ENCODE measurements around the gene PSMB5. TPM values are rescaled to one million over a fixed set of nuclear protein-coding genes. Genes with fewer than 3 reads are reported as not detected.

PSMB5 gene
- total RNA-seq, 1 donor from 2014 or later = 73.6 TPM

DNA sequence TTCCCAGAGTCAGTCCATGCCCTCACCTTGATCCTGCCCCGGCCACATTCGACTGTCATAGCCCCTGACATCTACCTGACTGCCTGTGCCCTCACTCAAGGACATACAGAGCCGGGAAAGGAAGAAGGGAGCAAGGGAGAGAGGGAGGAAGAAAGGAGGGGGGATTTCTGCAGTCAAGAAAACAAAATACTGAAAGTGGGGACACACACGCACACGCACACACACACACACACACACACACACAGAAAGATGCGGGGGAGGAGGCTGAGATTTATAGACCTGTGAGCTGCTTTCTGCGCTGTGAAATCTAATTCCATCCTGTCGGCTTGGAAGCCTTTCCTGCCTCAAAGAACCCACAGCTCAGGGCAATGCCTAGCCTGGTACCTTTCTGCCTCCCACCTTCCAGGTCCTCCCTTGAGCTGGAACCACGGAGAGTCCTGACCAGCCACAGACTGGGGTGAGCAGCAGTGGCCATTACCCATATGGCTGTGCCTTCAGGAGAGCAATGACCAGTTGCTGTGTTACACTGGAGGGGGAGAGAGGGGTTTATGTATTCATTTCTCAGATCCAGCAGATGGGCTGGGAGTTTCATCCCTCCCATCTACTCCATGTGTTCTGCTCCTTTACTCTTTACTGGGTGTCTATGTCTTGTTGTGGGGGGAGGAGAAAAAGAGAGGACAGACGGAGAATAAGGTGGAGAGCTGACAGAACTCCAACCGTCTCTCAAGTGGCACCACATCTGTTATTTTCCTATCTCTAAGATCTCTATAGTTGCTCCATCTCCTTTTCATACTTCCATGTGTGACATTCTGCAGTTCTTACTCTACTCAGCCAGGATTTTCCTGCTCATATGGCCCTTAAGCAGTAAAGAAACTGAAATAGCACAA, 37.7 kb downstream of the PSMB5 start:
- intact Hi-C loops (cut with micrococcal nuclease) = no loop called here

DNA sequence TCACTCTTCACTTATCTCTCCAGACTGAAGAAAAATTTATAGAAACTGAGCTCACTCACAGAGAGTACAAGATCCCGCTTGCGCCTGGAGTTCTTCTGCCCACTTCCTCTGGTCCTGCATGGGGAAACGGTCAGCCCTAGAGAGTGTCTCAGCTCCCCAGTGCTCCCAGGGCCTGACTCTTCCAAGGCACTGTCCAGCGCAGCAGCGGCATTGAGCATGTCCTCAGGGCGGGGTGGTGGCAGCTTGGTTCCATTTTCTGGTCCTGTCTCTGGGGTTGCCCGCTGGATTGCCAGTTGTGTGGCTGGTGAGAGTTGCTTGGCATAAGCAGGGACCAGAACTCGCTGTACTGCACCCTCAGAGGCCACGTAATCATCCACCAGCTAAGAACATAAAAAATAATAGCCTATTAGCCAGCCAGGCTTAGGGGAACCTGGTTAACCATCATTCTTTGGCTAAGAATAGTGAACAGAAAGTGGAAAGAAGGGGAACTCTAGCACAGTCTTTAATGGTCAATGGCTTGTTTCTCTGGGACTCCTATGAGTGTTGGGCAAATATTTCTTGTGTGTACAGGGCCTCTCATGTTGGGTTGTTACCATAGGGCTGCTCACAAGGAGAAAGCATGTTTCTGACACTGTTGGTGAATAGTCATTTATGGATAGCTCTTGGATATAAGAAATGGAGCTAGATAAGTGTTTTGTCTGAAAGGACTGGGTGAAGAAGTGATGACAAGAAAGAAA, 38.6 kb downstream of the PSMB5 start:
- intact Hi-C loops (cut with micrococcal nuclease) = no loop called here

DNA sequence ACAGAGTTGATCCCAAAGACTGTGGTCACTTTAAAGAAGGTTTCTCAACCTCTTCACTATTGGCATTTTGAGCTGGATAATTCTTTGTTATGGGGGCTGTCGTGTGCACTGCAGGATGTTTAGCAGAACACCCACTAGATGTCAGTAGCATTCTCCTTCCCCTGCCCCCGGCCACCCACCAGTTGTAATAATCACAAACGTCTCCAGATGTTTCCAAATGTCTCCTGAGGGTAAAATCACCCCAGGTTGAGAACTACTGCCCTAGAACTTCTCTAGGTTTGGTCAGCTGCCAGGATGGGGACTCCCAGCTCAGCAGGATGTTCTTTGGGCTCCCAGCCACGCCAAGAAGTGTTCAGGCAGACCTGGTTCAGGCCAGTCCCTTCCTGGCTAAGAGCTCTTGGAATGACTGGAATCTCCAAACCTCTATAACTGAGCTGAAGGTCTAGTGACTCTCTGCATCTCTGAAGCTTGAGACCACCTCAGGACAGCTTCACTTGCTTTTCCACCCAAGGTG, 39.9 kb downstream of the PSMB5 start:
- intact Hi-C loops (cut with micrococcal nuclease) = loop anchor here (1.0 kb wide), 1 partner anchor 63 kb away; no protein-coding TSS in a partner anchor

DNA sequence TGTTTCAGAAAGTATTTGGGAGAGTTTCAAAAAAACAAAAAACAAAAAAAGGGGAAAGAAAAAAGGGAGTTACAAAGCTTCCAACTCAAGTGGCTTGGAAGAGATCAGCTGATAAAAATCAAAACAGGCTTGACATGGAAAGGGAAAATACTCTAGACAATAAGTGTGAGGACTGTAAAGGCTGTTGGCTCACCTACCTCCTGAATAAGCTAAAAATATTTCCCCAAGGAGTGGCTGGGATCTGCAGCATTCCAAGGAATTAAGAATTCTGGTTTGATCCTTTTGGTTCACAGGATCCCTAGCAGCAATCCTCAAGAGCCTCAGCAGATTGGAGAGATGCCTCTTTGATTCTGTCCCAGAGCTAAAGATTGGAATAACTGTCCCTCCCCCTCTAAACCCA, 41.2 kb downstream of the PSMB5 start:
- intact Hi-C loops (cut with micrococcal nuclease) = no loop called here

DNA sequence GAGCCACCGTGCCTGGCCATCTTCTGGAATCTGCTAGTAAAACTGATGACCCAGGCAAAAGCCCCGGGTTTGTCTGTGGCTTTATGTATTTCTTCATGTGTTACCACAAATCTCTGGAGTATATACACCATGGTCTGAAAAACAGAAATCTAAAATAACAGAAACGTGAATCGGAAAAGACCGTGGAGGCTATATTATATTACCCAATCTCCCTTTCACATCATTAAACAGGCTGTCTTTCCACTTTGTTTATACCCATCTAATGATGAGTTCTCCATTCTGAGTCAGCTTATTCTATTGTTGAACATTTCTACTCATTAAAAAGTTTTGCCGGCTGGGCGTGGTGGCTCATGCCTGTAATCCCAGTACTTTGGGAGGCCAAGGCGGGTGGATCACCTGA, 42.8 kb downstream of the PSMB5 start:
- intact Hi-C loops (cut with micrococcal nuclease) = no loop called here

DNA sequence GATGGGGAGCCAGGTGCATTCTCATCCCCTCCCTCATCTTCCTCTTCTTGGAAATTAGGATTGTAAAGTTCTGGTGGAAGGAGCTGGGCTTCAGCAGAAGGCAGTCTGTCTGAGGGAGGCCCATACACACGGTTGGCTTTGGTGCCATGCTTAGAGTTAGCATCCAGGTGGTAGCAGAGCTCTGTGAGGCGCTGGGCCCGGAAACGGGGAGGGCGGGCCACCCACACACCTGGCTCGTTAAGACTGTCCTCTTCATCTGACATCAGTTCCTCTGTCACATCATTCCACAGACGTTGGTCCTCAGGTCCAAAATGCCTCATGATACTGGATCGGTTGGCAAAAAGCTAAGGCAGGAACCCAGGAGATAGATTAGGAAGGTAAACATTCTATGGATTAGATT, 47.4 kb downstream of the PSMB5 start:
- intact Hi-C loops (cut with micrococcal nuclease) = loop anchor here (2.0 to 10.0 kb wide), 3 partner anchors 82 to 1122 kb away; partner anchors contain the start of gene SLC7A8

DNA sequence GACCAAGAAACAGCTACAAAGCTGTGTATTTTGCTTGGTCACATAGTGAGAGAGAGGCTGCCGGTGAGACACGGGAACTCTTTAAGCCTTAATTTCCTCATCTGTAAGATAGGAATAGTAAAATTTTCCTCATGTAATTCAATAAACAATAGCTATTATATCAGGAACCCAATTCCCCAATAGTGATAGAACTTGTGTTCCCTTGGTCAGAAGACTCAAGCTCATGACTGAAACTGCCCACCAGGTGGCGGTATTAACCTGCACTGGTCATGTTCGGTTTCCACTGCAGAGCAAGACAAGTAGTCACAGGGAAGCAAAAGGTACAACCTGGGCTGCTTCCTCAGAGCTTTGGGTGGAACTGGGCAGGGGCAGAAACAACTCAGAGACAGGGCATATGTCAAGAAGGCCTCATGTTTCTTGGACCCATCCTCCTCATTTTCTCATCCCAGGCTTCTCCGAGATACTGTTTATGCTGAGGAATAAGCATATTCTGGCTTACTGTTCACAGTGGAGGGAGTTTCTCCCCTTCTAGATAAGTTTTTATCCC, 48.1 kb downstream of the PSMB5 start:
- intact Hi-C loops (cut with micrococcal nuclease) = loop anchor here (1.0 to 10.0 kb wide), 10 partner anchors 21 to 1122 kb away; partner anchors contain the start of genes ACIN1, C14orf119, HAUS4 and PSMB5

DNA sequence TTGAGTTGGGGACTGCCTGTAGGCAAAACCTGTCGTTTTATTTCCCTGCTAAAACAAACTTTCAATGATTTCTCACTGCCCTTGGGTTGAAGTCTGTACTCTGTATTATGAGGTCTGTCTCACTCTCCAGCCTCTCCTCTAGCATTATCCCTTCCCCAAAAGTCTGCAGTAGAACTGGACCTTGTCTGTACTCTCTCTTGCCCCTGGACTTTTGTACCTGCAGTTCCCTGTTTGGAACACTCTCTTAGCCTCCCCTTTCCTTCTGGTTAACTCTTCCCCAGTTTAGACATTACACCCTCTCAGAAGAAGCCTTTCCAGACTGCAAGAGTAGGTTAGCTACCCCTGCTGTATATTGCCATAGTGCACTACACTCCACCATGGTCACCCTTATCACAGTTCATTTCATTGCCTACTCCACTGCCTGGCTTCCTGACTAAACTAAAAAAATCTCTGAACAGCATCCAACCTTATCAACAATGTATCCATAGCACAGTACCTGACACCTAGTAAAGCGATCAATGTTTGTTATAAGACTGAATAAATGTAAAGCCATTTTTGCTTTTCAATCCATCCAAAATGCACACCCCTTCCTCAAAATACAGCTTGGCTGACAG, 48.7 kb downstream of the PSMB5 start:
- intact Hi-C loops (cut with micrococcal nuclease) = loop anchor here (1.0 to 10.0 kb wide), 10 partner anchors 21 to 1121 kb away; partner anchors contain the start of genes ACIN1, C14orf119, HAUS4 and PSMB5

DNA sequence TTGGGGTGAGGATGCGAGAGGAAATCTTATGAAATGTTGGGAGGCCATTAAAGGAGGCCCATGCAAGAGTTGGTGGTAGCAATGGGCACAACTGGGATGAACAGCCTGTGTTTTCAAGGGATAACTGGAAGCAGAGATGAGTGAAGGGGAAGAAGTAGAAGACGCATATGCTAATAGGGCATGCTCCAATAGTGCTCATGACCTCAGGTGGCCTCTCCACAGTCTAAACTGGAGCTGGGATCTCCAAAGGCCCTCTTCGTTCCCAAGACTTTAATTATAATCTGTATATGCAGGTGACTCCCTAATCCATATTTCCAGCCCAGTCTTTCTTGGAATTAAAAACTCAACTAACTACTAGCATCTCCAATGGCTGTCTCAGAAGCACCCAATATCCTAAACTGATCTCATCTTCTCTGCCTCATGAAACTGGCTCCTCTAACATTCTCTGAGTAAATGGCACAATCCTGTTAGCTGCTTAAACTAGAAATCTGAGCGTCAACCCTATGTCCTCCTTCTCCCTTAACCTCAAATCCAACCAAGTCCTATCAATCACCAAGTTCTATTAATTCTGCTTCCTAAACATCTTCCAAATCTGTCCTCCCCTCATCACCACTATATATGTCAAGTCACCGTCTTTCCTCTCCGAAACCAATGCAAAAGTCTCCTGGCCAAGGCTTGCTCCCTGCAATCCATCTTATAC, 49.6 kb downstream of the PSMB5 start:
- intact Hi-C loops (cut with micrococcal nuclease) = loop anchor here (5.0 to 10.0 kb wide), 3 partner anchors 200 to 1120 kb away; partner anchors contain the start of gene SLC7A8

DNA sequence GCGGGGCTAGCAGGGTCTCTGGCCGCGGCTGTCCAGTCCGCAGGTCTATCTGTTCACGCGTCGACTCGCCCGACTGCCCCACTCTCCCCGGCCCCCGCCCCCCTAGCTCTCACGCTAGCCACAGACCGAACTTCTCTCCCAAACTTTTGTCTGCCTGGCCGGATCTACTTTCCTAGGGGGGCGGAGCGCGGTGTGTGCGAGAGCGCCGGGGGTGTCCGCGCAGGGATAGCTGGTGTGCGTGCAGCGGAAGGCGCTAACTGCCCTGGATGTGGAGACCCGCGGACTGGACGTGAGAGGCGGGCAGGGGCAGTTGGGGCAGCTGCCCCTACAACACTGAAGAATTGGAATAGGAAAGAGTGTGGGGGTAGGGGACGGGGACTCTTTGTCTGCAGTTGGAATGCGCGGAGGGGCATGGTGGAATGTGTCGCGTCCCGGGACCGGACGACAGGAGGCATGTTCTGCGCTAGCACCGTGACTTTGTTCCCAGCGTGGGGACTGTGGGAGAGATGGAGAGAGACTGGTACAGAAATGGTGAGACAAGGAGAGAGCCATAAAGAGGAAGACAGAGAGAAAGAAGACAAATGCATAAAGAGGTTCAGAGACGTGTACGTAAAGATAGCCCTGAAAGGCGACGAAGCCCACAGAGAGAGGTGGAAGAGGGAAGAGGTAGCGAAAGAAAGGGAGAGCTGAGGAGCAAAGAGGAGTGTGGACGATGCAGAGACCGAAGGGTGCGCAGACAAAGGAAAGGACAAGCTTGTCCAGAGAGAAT, 52.0 kb downstream of the PSMB5 start, which contains the start of gene AJUBA:
AJUBA (minus strand) TSS at position 75 of the 769 bp plus-strand sequence. CDS start 285 bp downstream, outside the sequence.
- intact Hi-C loops (cut with micrococcal nuclease) = loop anchor here (1.0 to 10.0 kb wide), 11 partner anchors 9 to 1118 kb away; partner anchors contain the start of gene SLC7A8

DNA sequence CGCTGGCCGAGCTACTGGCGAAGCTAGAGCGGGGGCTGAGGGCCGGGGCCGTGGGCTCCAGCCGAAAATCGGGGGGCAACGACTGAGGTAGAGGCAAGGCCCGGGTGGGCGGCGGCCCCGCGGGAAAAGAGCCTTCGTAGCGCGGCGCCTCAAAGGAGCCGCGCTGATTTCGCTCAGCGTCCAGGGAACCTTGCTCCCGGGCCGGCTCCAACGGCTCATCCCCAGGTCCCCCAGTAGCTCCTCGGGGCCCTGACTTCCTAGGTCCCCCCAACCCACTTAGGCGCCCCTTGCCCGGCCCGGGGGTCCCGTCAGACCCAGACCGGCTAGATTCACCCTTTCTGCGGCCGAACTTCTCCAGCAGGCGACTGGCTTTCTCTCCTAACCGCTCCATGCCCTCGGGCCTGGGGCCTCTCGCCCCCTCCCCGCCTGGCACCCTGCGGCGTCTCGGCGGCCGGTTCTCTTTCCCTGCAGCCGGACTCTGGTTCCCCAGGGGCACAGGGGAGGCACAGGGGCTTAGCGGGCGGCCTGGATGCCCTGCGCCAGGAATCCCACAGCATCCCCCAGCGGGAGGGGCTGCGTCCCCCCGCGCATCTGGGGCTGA, 52.7 kb downstream of the PSMB5 start:
- intact Hi-C loops (cut with micrococcal nuclease) = loop anchor here (1.0 to 10.0 kb wide), 4 partner anchors 25 to 1117 kb away; partner anchors contain the start of gene SLC7A8

DNA sequence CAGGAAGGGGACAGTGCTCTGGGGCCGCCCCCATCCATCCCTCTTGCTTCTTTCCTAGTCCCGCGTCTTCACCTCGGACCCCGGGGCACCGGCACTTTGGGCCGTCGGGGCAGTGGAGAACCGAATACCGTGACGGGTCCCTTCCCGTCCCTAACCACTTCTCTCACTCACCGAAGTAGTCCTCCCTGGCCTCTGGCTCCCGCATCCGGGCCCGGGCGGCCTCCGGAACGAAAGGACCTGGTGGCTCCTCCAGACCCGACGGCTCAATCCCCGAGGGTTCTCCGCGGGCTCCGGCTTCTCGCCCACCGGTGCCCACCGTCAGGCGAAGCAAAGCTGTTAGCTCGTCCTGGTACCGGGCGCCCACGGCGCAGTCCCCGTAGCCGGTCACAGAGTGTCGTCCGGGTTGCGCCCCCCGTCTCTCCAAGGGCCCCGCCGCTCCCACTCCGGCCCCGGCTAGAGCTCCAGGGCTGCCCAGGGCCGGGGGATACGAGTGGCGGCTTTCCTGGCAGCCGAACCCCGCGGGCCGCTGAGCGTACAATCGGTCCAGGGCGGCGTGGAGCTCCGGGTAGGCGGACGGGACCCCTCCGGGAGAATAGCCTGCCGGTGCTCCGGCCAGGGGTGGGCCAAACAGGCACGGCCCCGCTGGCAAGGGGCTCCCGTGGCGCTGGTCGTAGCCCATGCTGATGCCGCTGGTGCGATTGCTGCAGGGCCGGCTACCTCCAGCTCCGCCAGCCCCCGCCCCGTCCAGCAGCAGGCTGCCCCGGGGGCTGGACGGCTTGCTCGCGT, 53.4 kb downstream of the PSMB5 start:
- intact Hi-C loops (cut with micrococcal nuclease) = loop anchor here (5.0 to 10.0 kb wide), 3 partner anchors 204 to 1116 kb away; partner anchors contain the start of gene SLC7A8

DNA sequence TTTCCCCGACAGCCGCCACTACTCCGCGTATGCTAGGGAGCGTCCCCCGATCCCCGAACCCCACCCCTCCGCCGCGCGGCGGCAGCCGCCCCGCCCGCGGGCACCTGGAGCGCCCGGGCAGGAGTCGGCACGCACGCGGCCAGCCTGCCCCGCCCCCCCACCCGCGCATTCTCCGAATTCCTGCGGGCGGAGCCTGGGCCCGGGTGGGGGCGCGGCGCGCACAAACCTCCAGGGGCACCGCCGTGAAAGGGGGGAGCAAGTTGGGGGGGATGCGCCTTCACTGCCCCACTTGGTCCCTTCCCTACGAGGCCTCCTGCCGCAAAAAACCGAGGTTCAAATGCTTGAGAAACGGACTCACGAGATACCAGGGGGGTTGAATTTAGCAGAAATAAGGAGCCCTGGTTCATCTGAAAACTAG, 54.0 kb downstream of the PSMB5 start:
- intact Hi-C loops (cut with micrococcal nuclease) = loop anchor here (5.0 to 10.0 kb wide), 3 partner anchors 204 to 1116 kb away; partner anchors contain the start of gene SLC7A8

DNA sequence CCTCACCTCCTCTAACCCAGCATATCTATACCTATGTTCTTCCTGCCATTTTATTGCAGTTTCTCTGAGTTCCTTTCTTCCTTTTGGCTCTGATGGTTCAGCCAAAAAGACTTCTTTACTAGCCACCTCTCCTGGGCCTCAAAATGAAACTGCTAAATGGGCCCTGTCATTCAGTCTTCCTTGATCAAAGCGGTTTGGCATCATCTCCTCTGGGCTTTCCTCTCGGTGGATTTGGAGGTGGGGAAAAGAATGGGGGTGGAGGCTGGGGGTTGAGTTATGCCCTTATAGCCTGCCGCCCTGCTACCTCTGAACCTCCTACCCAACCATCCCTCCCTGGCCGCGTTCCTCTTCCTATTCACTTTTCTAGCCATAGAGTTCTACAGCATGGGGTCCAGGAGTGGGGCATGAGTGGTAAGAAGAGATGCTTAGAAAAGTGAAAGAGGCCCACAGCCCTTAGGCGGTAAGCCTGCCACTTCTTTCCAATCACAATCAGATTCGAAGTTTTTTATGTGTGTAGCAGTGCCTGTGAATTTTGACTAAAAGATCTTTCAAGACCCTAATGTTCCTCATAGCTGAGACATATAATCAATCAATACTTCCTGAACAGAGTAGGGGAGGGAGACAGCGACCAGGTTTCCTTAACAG, 54.8 kb downstream of the PSMB5 start:
- intact Hi-C loops (cut with micrococcal nuclease) = loop anchor here (5.0 to 10.0 kb wide), 3 partner anchors 205 to 1115 kb away; partner anchors contain the start of gene SLC7A8

DNA sequence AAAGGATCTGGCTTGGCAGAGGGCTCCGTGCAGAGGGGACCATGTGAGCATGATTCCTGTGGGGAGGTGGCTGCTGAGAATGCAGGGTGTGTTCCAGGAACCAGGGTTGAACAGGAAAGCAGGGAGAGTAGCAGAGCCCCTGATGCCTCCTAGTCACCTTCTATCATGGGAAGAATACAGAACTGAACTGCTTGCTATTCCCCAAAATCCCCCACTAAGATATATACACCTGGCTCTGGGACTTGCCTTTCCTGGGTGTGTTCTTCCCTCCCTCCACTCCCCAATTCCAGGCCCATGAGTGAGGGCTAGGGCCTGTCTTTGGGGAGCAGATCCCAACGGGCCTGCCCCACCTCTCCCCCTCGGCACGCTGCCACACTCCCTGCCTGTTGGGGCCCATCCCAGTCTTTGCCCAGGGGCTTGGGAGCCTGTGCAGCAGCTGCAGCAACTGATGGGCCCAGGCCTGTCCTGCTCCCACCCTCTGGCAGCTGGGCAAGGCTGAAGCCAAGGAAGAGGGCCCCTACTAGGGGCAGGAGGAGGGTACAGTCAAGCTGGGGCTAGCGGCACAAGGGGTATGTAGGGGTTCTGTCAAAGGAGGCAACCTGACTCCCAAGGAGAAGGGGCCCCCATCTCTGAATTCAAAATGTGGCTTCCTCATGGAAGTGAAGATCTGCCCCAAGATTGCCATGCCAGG, 55.6 kb downstream of the PSMB5 start:
- intact Hi-C loops (cut with micrococcal nuclease) = no loop called here

DNA sequence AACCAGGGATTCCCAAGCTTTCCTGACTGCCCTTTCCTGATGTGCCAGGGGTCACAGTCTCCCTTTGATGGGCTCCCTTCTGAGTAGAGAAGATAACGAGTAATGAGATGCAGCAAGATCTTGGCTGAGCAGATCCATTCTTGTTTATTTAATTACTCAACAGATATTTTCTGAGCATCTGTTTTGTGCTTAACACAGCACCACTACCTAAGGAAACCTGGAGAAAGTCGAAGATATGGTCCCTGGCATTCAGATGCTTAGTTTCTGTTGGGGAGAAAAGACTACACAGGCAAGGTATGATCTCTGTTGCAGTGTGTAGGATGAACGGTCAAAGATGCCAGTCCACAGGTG, 56.2 kb downstream of the PSMB5 start:
- intact Hi-C loops (cut with micrococcal nuclease) = no loop called here
